Karpas-422 (cell line): ENCODE results near the gene RELB. TPM values are rescaled to one million over a fixed set of nuclear protein-coding genes. Genes with fewer than 3 reads are reported as not detected.

Experiments used
- DNase-seq: peaks from one replicate; pipeline ENCODE4 v3.0.0-alpha.2; 2015
- H2AFZ ChIP-seq: fragments of 200-600 bp; sonication (generic); 2 replicates; pipeline ENCODE4 v1.6.1; 2014; ENCODE audit warnings: antibody characterized with exemption, low read length, mixed read lengths
- H3K27ac ChIP-seq: fragments of 200-600 bp; sonication (generic); 2 replicates; pipeline ENCODE4 v1.5.1; 2014; ENCODE audit warnings: mild to moderate bottlenecking, low read length, moderate library complexity
- H3K27me3 ChIP-seq: fragments of 200-600 bp; sonication (generic); 2 replicates; pipeline ENCODE4 v1.6.1; 2014; ENCODE audit warnings: low read length, mixed read lengths
- H3K36me3 ChIP-seq: fragments of 200-600 bp; sonication (generic); 2 replicates; pipeline ENCODE4 v1.6.1; 2014; ENCODE audit warnings: low read length, mixed read lengths; ENCODE audit not compliant: insufficient read depth
- H3K4me1 ChIP-seq: fragments of 200-600 bp; sonication (generic); 2 replicates; pipeline ENCODE4 v1.6.1; 2014; ENCODE audit warnings: mild to moderate bottlenecking, low read length, mixed read lengths
- H3K4me2 ChIP-seq: fragments of 200-600 bp; sonication (generic); 2 replicates; pipeline ENCODE4 v1.6.1; 2014; ENCODE audit warnings: low read length, low read depth, mild to moderate bottlenecking; ENCODE audit not compliant: poor library complexity, severe bottlenecking
- H3K4me3 ChIP-seq: fragments of 200-600 bp; sonication (generic); 2 replicates; pipeline ENCODE4 v1.5.1; 2014; ENCODE audit warnings: mild to moderate bottlenecking, antibody characterized with exemption, low read length, mixed read lengths
- H3K79me2 ChIP-seq: fragments of 200-600 bp; sonication (generic); 2 replicates; pipeline ENCODE4 v1.6.1; 2014; ENCODE audit warnings: mild to moderate bottlenecking, low read length, mixed read lengths
- H3K9ac ChIP-seq: fragments of 200-600 bp; sonication (generic); 2 replicates; pipeline ENCODE4 v1.6.0; 2014; ENCODE audit warnings: low read length
- H3K9me2 ChIP-seq: fragments of 200-600 bp; sonication (generic), shearing (Covaris generic); replicated peaks from 2 replicates; pipeline ENCODE4 v1.6.0; 2014; ENCODE audit warnings: mild to moderate bottlenecking, low read length, moderate library complexity; ENCODE audit not compliant: insufficient read depth
- H3K9me3 ChIP-seq: fragments of 300-700, 200-600 bp; sonication (generic); 2 replicates; pipeline ENCODE4 v1.6.1; 2014; ENCODE audit warnings: low read length, mixed read lengths
- H4K20me1 ChIP-seq: fragments of 200-600 bp; sonication (generic); 2 replicates; pipeline ENCODE4 v1.6.1; 2014; ENCODE audit warnings: mild to moderate bottlenecking, antibody characterized with exemption, low read length, low read depth; ENCODE audit not compliant: insufficient read depth
- small RNA-seq: library from RNA; depleted of rRNA; stranded (forward); fragments of <200 nt; gene quantifications from one replicate; pipeline ENCODE3, GENCODE V24; 2014
- total RNA-seq: library from RNA; depleted of rRNA; stranded (reverse); fragments of >200 nt; shearing (Covaris generic); gene quantifications from 2 replicates; pipeline ENCODE4 v1.2.3, GENCODE V29; 2014; ENCODE audit warnings: low replicate concordance; rRNA removed

The RELB gene
- total RNA-seq, 1 experiment from 2014 or later: 0.63 TPM

GRCh38 chr19:45079063-45079910 is 78.0 kb downstream of the RELB start, which contains the start of gene GEMIN7:
GEMIN7 (plus strand) TSS chr19:45079260; CDS start chr19:45090115, 10,855 bp downstream.
- Histone ChIP-seq H3K4me1 (peaks cover 45% of the 10 kb centered on the region), H3K79me2 (peaks cover 81% of the 10 kb centered on the region)

GRCh38 chr19:45079911-45080370 is 78.7 kb downstream of the RELB start:
- peaks cover 14% of the 10 kb centered on the region for H4K20me1 ChIP-seq
- H3K79me2 ChIP-seq: peaks cover 77% of the 10 kb centered on the region
- H3K4me3 ChIP-seq: peak overlapping the region; percentile 94
- H3K9me3 ChIP-seq: no peaks in the 10 kb centered on the region
- H2AFZ ChIP-seq: no peak overlapping the region
- peak overlapping the region; percentile 98 for H3K9ac ChIP-seq
- H3K4me2 ChIP-seq: peak overlapping the region; percentile 91
- peaks cover 38% of the 10 kb centered on the region for H3K4me1 ChIP-seq
- peak overlapping the region; percentile 96 for H3K27ac ChIP-seq
- no peaks in the 10 kb centered on the region for H3K9me2 ChIP-seq
- peaks cover 23% of the 10 kb centered on the region for H3K36me3 ChIP-seq
- H3K27me3 ChIP-seq: no peaks in the 10 kb centered on the region
- no peak for DNase-seq

More at GRCh38 chr19:45079063-45079910, 78.0 kb downstream of the RELB start, which contains the start of gene GEMIN7:
- Histone ChIP-seq H3K9ac (peak within 1 kb of the TSS; percentile 98), H2AFZ (peak within 1 kb of the TSS; percentile 57; the same call in 1 of the 2 replicates), H3K4me2 (peak within 1 kb of the TSS; percentile 91), H3K9me3 (no peaks in the 10 kb centered on the region), H3K9me2 (no peaks in the 10 kb centered on the region), H3K27ac (peak within 1 kb of the TSS; percentile 96), H3K4me3 (peak within 1 kb of the TSS; percentile 94), H4K20me1 (peaks cover 21% of the 10 kb centered on the region), H3K36me3 (peaks cover 30% of the 10 kb centered on the region), H3K27me3 (no peaks in the 10 kb centered on the region)
- peak; percentile 94 for DNase-seq

- Histone ChIP-seq H3K4me3 (no peak overlapping the region), H3K9me2 (no peaks in the 10 kb centered on the region), H3K36me3 (peaks cover 22% of the 10 kb centered on the region), H3K27ac (no peak overlapping the region), H3K9me3 (no peaks in the 10 kb centered on the region), H3K4me2 (no peak overlapping the region), H3K79me2 (peaks cover 71% of the 10 kb centered on the region), H3K4me1 (peaks cover 28% of the 10 kb centered on the region), H3K27me3 (no peaks in the 10 kb centered on the region), H3K9ac (no peak overlapping the region), H4K20me1 (peaks cover 13% of the 10 kb centered on the region), H2AFZ (no peak overlapping the region)
- no peak for DNase-seq
Observed at GRCh38 chr19:45082170-45082569, 80.9 kb downstream of the RELB start.

- H3K4me1 ChIP-seq: peaks cover 9% of the 10 kb centered on the region
- peaks cover 9% of the 10 kb centered on the region for H4K20me1 ChIP-seq
- H3K27me3 ChIP-seq: no peaks in the 10 kb centered on the region
- no peaks in the 10 kb centered on the region for H3K9me3 ChIP-seq
- H3K9me2 ChIP-seq: no peaks in the 10 kb centered on the region
- no peak overlapping the region for H3K4me3 ChIP-seq
- no peak overlapping the region for H3K27ac ChIP-seq
- no peak overlapping the region for H3K9ac ChIP-seq
- H3K4me2 ChIP-seq: no peak overlapping the region
- DNase-seq: no peak
- H3K79me2 ChIP-seq: peaks cover 34% of the 10 kb centered on the region
- peaks cover 24% of the 10 kb centered on the region for H3K36me3 ChIP-seq
- H2AFZ ChIP-seq: no peak overlapping the region
Observed at GRCh38 chr19:45086480-45086879, 85.2 kb downstream of the RELB start.

GRCh38 chr19:45087531-45087930 is 86.3 kb downstream of the RELB start:
- Histone ChIP-seq H3K27ac (no peak overlapping the region), H3K79me2 (peaks cover 24% of the 10 kb centered on the region), H2AFZ (no peak overlapping the region), H3K9ac (no peak overlapping the region), H3K4me1 (peaks cover 18% of the 10 kb centered on the region), H3K27me3 (no peaks in the 10 kb centered on the region), H3K9me3 (no peaks in the 10 kb centered on the region), H3K4me2 (no peak overlapping the region), H4K20me1 (no peaks in the 10 kb centered on the region; the same call in 1 of the 2 replicates), H3K9me2 (no peaks in the 10 kb centered on the region), H3K4me3 (no peak overlapping the region), H3K36me3 (peaks cover 13% of the 10 kb centered on the region)
- DNase-seq: no peak

Small RNA genes within 50 kb of the gene (small RNA-seq; reads per million reads assigned to genes)
- not detected for gene RNU6-611P

Other genes starting within 250 kb of the RELB start
- not detected in 2 replicates for gene CBLC, start 223.6 kb upstream of the RELB start, total RNA-seq
- gene BCAM, start 192.4 kb upstream of the RELB start, total RNA-seq: not detected in 2 replicates
- gene NECTIN2, start 155.2 kb upstream of the RELB start, total RNA-seq: 2.0 TPM in 1 of 2 replicates, not detected in the other
- gene TOMM40, start 110.2 kb upstream of the RELB start, total RNA-seq: 25.6 and 64.7 TPM in 2 replicates
- 1.3 and 1.9 TPM in 2 replicates for gene APOE, start 95.7 kb upstream of the RELB start, total RNA-seq
- gene APOC1, start 86.9 kb upstream of the RELB start, total RNA-seq: not detected in 2 replicates
- not detected in 2 replicates for gene APOC4, start 59.2 kb upstream of the RELB start, total RNA-seq
- gene APOC2, start 55.4 kb upstream of the RELB start, total RNA-seq: not detected in 2 replicates
- gene CLPTM1, start 46.1 kb upstream of the RELB start, total RNA-seq: 19.7 and 39.2 TPM in 2 replicates
- gene CLASRP, start 37.6 kb downstream of the RELB start, total RNA-seq: 22.7 and 41.9 TPM in 2 replicates
- 3.9 and 4.7 TPM in 2 replicates for gene ZNF296, start 75.0 kb downstream of the RELB start, total RNA-seq
- gene GEMIN7, start 77.8 kb downstream of the RELB start, total RNA-seq: 85.2 and 91.1 TPM in 2 replicates
- gene PPP1R37, start 91.7 kb downstream of the RELB start, total RNA-seq: 8.0 and 21.0 TPM in 2 replicates
- gene NKPD1, start 159.5 kb downstream of the RELB start, total RNA-seq: 1.2 TPM in 1 of 2 replicates, not detected in the other
- gene TRAPPC6A, start 176.8 kb downstream of the RELB start, total RNA-seq: 32.2 and 62.8 TPM in 2 replicates
- 4.4 and 8.5 TPM in 2 replicates for gene BLOC1S3, start 177.3 kb downstream of the RELB start, total RNA-seq
- not detected in 2 replicates for gene EXOC3L2, start 243.9 kb downstream of the RELB start, total RNA-seq
- gene MARK4, start 249.8 kb downstream of the RELB start, total RNA-seq: 17.9 and 20.2 TPM in 2 replicates